ENCODE results near the gene FNDC1.

FNDC1 gene

DNA sequence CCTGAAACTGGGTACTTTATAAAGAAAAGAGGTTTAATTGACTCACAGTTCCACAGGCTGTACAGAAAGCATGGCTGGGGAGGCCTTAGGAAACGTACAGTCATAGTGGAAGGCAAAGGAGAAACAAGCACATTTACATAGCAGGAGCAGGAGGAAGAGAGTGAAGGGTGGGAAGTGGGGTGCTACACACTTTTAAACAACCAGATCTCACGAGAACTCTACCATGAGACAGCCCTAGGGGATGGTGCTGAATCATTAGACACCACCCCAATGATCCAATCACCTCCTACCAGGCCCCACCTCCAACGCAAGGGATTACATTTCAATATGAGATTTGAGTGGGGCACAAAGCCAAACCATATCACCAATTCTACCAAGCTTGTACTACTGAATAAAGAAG, 7.4 kb upstream of the FNDC1 start:
- DNase-seq (ENCODE audit: low spot score) = no peak

GRCh38 chr6:159163901-159164370, 5.3 kb upstream of the FNDC1 start:
- DNase-seq (ENCODE audit: low spot score) = peak; percentile 85

- peak; percentile 79 for DNase-seq (ENCODE audit: low spot score)
Observed at GRCh38 chr6:159168536-159169192, 536 bp upstream of the FNDC1 start.

GRCh38 chr6:159169557-159170332, 545 bp downstream of the FNDC1 start:
- peak; percentile 84 for DNase-seq (ENCODE audit: low spot score)

DNA sequence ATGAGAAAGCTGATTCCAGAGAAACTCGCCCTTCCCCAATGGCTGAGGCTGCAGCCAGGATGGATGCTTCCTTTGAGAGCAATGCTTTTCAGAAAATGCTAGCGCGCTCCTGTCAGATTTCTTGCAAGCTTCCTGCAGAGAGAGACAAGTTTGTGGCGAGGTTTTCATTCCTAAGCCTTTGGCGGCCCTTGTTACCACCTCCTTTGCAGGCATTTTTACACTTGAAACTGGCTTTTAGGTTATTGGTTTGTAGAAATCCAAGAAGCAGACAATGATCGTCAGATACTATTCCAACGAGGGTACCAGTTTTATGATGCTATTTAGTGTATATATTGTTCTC, 1.1 kb downstream of the FNDC1 start:
- DNase-seq (ENCODE audit: low spot score) = no peak

- no peak for DNase-seq (ENCODE audit: low spot score)
Observed at GRCh38 chr6:159170999-159171712, 2.0 kb downstream of the FNDC1 start.

GRCh38 chr6:159172091-159172491, 2.9 kb downstream of the FNDC1 start:
- DNase-seq (ENCODE audit: low spot score) = no peak

DNA sequence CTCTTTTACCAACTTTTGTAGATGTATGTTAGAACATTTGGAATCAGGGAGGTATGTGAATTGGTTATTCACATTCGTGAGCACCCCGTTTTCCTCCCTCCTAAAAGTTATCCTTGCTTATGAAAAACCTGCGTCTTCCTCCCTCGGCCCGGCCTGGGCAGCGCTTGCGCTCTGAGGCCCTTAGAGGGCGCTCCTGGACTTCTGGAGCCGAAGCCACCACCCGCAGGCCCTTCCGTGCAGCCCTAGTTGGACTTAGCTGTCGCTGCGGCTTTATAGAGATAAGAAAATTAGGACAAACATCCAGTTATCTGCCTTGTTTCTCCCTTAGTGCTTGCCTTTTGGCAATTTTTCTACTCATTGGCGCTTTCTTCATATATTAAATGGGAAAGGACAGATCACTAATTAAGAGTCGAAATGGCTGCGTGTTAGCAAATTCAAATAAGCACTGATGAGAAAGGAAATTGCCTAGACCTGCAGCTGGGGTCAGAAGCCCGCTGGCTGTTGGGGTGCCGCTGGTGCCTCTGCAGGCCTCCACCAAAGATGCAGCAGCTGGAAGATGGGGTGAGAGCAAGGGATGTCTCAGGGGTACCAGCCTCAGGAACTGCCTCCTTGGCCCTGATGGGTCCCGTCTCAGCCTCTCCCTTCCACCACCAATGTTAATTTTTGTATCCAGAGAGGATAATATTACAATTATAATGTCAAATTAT, 5.2 kb downstream of the FNDC1 start:
- peak; percentile 86 for DNase-seq (ENCODE audit: low spot score)

DNA sequence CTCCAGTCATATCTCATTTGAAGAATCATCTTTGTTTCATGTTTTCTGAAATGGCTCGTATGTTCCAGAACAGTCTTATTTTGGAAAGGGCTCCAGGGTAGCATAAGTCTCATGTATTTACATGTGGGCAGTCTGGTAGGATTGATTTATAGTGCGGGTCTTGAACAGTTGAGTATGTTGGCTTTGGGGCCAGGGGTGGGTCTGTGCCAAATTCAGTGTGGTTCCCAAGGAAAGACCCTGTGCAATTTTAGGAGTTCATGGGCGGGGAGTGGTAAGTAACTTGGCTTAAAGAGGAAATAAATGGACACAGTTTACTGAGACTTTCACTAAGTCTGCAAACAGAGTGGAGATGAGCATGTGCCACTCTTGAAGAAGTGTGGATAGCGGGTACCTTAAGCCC, 7.7 kb downstream of the FNDC1 start:
- DNase-seq (ENCODE audit: low spot score) = no peak

- DNase-seq (ENCODE audit: low spot score) = no peak
Observed at GRCh38 chr6:159178847-159179246, 9.6 kb downstream of the FNDC1 start.

DNA sequence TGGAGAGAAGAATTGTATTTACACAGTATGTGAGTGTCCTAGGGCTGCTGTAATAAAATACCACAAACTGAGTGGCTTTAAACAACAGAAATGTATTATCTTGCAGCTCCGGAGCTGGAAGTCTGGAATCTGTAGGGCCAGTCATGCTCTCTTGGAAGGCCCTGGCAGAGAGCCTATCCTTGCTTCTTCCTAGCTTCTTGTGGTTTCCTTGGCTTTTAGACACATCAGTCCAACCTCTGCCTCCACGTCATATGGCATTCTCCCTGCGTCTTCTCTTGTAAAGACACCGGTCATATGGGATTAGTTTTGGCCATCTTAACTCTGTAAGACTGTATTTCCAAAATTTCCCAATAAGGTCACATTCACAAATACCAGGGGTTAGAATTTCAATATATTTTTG, 10.8 kb downstream of the FNDC1 start:
- DNase-seq (ENCODE audit: low spot score) = no peak

- DNase-seq (ENCODE audit: low spot score) = no peak
Observed at GRCh38 chr6:159181914-159182313, 12.7 kb downstream of the FNDC1 start.

DNA sequence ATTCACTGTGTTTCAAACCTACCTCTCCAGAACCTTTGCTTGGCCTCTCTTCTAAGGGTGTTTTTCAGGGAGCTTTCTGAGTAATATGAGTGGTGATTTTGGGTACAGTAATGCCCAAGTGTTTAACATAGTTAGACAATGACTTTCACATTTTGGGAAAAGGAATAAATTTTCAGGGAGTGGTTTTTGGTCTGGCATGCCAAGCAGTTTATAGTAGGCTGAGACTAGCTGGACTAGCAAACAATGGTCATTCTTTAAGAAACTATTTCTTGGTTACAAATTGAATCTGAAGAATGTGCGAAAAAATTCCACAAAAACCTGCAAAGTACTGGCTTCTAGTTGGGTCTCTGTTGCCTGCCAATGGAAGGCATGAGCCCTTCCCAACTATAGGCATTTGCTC, 15.4 kb downstream of the FNDC1 start:
- no peak for DNase-seq (ENCODE audit: low spot score)

- DNase-seq (ENCODE audit: low spot score) = no peak
Observed at GRCh38 chr6:159190460-159190859, 21.3 kb downstream of the FNDC1 start.

GRCh38 chr6:159193923-159194322, 24.7 kb downstream of the FNDC1 start:
- no peak for DNase-seq (ENCODE audit: low spot score)

DNA sequence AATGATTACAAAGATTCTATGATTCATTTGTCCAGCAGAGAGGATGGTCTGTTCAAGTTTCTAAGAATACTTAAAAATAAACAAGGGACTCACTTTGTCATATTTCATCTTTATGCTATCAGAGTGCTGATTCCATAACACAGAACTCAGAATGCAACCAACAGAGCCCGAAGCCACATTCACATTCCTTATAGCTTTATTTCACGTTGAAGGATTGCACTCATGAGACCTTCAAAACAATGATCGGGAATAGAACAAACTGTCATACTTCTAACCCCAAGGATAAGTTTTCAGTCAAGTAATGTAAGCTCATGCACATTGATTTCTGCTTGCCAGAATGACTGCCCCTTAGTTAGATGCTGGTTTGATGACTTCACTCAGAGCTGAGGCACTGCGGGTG, 25.2 kb downstream of the FNDC1 start:
- DNase-seq (ENCODE audit: low spot score) = no peak

GRCh38 chr6:159196430-159196975, 27.3 kb downstream of the FNDC1 start:
- DNase-seq (ENCODE audit: low spot score) = no peak

DNA sequence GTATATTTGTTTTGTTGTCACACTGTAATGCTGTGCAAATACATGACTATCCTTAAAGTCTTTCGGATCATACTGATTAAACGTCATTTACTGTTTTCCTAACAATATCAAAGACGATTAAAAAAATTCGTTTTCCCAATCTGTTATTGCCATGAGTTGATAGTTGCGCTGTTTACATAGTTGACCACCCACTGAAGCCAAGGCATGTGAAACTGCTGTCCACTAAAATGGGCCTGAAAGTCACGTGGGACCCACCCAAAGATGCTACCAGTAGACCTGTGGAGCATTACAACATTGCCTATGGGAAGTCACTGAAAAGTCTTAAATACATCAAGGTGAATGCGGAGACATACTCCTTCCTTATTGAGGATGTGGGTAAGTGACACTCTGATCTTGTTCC, 28.1 kb downstream of the FNDC1 start:
- no peak for DNase-seq (ENCODE audit: low spot score)

DNA sequence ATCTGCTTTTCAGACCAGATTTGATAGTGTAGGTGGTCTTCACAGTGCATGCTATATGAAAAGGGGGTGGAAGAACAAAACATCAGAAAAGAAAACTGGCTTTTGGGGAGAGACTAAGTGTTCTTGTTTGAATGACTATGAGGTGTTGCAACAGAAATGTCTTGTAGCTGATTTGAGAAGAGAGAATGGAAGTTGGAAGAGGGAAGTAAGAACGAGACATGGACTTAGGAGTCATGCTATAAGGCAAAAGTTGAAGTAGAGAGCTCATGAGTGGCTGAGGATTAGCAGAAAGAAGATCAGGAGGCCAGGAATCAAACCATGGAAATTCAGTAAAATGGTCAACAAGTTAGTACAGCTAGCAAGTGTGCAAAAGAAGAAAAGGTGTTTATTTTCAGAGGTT, 32.1 kb downstream of the FNDC1 start:
- no peak for DNase-seq (ENCODE audit: low spot score)

DNA sequence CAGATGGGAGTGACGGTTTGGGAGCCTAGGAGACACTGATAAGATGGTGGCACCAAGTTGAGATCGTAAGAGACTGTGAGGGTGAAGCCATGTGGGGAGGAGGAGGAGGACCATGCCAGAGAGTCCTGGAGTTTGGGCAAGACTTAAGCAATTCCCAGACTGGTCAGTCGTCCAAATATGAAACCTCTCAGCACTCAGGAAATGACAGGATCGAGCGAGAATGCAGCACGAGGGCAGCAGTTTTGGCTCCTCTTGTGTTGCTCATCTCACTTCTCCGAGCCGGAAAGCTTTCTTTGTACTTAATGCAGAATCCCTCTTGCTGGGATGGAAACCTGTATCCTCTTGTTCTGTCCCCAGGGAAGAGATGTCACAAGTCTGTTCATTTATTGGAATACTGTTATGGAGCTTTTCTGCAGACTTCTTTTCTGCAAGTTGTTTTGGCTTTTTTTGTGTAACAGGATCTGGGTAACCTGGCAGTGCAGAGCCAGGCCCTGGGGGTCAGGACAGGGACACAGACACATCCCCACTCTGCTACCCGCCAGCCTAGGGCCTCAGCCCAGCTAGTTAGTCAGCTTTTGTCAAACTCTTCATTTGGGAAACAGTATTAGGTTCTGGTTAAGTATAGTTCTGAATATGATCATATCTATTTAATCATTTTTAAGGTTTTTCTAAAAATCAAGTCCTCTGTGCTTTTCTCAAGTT, 34.3 kb downstream of the FNDC1 start:
- DNase-seq (ENCODE audit: low spot score) = no peak

- DNase-seq (ENCODE audit: low spot score) = no peak
Observed at GRCh38 chr6:159204605-159205004, 35.4 kb downstream of the FNDC1 start.

DNA sequence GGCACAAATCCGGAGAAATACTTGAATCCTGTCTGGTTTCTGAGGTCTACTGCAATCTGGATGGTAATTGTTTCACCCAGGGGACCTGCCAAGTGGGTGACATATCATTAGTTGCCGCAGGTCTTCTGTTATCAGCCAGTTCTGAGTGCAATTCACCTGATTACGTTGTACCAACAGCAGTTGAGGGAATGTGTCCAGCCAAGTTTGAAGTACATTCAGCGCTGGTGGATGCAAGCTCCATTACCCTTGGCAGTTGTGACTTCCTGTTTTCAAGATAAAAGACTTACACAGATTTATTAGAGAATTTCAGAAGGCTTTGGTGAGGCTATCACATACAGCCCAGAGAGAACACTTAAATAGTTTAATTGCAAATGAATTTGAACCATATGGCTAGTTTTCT, 42.8 kb downstream of the FNDC1 start:
- DNase-seq (ENCODE audit: low spot score) = no peak

Measured in left forelimb (tissue), 1 donor.